HL-60/S4 treated with phorbol 12-myristate 13-acetate at 8.2 ng/mL for 4 days and 3 days (cell line): ENCODE data around the gene CTBP2.
"Not testable (repeated sequence)": the region's sequence is repeated elsewhere in the genome, so short reads cannot be mapped to it uniquely, and the experiment has no call there.

Source experiments
- in situ Hi-C: fragments of 300-500 bp; cut with MboI; formaldehyde crosslinking; loops from 2 replicates; pipeline ENCODE4 v1.15.0; 2022; ENCODE audit warnings: low sequenced_read_pairs

The CTBP2 gene

GRCh38 chr10:124990671-124991625 is 169.4 kb downstream of the CTBP2 start:
- in situ Hi-C loops, result no loop called here

DNA sequence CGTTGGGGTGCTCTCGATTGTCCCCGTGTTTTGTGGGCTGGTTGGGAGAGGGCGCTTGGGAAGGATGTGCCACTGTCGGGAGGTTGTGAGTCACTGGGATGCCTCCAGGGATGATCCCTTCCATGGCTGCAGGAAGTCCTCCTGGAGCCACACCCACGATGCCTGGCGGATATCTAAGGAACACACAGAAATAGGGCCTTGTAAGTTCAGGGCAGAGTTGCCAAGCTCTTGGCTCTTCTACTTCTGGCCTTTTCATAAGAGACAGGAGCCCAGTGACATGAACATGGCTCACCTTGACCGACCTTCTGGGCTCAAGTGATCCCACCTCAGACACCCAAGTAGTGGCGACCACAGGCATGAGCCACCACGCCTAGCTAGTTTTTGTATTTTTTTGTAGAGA is 170.8 kb downstream of the CTBP2 start:
- in situ Hi-C loops, result no loop called here

DNA sequence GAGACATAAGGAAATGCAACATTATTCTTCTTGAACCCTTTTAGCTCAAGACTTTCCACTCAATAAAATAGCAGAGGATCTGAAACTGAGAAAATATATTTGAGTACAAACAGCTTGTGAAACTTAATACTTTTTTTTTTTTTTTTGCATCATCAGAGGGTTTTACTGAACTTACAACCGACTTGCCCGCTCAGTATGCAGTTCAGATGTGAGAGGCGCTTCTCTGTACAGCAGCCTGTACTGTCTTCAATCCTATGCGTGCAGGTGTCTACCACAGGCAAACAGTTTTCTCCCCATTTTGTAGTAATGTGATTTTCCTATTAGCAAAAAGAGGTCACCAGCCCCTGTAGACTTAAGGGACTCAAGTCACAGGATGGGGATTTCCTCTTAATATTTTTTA is 171.6 kb downstream of the CTBP2 start:
- in situ Hi-C loops, result not testable (repeated sequence)

DNA sequence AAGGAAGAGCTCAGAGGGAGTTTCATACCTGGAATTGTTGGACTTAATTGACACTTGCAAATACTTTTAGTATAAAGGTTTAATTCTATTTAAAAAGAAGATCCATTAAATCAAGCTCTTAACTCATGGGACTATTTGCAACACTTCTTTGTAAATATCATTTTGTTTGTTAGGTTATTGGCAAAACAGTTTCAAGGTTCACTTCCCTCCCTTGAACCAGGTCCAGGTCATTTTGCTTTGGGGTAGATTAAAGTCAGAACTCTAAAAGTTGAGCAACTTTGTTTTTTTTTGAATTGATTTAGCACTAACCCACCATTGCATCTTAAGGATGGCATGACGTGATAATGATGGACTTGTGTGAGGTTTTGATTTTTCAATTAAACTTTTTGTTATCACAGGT is 172.6 kb downstream of the CTBP2 start:
- in situ Hi-C loops, result no loop called here

DNA sequence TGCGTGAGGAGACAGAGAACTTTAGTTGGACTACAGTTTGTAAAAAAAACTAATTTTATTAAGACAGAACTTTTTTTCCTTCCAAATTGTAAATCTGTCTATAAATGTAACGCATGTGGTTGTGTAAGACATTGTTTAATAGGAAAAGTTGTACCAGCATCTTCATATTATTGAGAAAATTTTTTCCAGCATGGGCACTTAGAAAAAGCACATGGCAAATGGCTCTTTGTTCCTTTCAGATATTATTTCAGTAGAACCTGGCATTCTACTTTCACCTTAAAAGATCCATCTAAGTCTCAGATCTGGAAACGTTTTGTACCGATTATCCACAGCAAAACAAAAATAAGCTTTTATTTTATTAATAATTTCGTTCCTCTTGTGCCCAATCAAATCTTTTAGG is 175.2 kb downstream of the CTBP2 start:
- in situ Hi-C loops, result no loop called here

DNA sequence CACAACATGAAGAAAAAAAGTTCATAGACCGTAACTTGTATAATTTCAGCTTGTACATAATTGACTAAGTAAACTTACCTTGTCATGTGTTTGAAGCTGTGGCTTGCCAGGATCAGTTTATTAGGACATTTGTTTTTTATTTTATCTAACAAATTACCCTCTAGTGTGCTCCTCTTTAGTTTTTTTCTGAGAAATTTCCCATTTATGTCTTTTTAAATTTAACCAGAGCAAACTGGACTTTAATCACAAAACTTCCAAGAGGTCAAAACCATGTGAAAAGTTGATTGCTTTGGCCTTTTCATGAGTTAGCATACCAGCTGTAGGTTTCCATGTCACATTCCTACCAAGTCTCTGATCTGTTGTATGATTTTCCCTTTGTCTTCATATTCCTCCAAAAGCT is 176.0 kb downstream of the CTBP2 start:
- in situ Hi-C loops, result no loop called here

GRCh38 chr10:124983321-124983720 is 177.0 kb downstream of the CTBP2 start:
- in situ Hi-C loops, result no loop called here

GRCh38 chr10:124978376-124978725 is 182.0 kb downstream of the CTBP2 start:
- in situ Hi-C loops, result no loop called here

DNA sequence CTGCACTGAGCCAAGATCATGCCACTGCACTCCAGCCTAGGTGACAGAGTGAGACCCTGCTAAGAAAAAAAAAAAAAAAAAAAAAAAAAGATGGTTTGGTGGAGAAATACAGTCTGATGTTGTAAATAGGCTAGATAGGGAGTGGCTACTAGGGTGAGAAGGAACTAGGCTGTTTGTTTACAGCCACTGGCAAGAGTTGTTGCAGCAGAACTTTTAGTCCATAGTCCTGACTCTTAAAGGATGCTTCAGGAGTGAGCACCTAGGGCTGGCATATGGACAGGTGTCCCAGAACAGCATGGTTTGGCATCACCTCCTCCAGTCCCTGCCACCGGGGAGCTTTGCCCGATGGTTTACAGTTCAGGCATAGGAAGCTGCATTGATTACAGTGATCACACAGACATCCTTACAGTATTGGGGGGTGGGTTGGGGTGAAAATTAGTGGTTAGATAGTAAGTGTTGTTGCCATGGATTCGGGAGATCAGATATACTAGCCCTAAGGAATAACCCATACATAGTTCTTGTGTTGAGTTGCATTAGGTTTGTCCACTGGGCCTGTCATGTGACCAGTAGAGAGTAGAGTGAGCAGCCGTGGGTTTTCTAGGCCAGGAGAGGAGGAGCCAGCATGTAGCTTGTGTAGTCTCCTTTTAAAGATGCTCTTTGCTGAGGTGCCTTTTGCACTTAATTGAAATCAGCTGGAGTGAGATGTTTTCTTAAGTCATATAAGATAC is 182.6 kb downstream of the CTBP2 start:
- in situ Hi-C loops, result no loop called here

DNA sequence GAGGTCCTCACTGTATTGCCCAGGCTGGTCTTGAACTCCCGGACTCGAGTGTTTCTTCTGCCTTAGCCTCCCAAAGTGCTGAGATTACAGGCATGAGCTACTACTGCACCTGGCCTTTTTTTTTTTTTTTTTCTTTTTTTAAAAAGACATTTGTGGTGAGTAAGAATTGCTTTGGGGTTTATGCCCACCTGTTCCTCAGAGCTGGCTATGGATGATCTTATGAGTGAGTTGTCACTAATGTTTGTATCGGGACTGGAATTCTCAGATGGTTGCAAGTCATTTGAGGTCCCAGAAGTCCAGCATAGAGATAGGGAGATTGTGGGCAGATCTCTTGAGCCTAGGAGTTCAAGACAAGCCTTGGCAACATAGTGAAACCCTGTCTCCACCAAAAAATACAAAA is 183.2 kb downstream of the CTBP2 start:
- in situ Hi-C loops, result no loop called here

GRCh38 chr10:124975977-124976514 is 184.3 kb downstream of the CTBP2 start:
- in situ Hi-C loops, result no loop called here

DNA sequence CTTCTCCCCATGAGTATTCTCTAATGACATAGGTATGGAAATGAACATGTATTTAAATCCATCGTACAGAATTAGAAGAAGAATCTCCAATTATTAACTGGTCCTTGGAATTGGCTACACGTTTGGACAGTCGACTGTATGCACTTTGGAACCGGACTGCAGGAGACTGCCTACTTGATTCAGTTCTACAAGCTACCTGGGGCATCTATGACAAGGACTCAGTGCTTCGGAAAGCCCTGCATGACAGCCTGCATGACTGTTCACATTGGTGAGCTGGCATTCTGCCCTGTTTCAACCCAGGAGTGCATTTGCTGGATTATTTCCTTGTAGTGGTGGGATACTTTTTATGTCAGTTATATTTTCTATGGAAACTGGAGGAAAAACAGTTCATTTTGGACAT is 186.2 kb downstream of the CTBP2 start:
- in situ Hi-C loops, result no loop called here

DNA sequence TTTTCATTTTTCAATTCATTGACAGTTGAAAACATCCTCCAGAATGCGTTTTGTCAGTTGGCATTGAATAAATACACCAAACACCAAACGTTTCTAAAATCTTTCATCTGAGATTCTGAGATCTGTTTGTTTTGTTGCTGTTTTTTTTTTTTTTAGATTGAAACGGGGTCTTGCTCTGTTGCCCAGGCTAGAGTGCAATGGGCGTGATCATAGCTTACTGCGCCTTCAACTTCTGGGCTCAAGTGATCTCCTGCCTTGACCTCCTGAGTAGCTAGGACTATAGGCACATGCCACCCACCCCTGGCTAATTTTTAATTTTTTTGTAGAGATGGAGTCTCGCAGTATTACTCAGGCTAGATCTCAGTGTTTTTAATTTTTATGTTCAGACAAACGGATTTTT is 187.7 kb downstream of the CTBP2 start:
- in situ Hi-C loops, result no loop called here

- in situ Hi-C loops, result no loop called here
These were observed 189.1 kb downstream of the CTBP2 start for GRCh38 chr10:124971276-124971675.

GRCh38 chr10:124967255-124967654 is 193.1 kb downstream of the CTBP2 start:
- in situ Hi-C loops, result no loop called here

DNA sequence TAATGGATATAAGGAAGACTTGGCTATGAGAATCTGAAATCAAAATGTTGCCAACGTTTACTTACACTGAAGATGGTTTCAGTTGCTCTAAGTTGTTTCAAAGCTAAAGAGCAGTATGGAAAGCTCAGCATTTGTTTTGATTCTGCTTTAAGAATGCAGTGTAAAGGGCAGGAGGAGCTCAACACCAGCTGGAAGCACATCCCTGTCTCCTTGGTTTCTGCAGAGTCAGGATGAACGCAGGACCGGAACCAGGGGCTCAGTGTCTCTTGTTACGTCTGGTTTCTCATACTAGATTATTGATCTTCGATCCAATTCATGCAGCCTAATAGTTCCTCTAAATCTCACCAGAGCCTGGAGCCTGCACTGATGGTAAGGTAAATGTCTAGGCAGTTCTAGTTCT is 194.4 kb downstream of the CTBP2 start:
- in situ Hi-C loops, result no loop called here

DNA sequence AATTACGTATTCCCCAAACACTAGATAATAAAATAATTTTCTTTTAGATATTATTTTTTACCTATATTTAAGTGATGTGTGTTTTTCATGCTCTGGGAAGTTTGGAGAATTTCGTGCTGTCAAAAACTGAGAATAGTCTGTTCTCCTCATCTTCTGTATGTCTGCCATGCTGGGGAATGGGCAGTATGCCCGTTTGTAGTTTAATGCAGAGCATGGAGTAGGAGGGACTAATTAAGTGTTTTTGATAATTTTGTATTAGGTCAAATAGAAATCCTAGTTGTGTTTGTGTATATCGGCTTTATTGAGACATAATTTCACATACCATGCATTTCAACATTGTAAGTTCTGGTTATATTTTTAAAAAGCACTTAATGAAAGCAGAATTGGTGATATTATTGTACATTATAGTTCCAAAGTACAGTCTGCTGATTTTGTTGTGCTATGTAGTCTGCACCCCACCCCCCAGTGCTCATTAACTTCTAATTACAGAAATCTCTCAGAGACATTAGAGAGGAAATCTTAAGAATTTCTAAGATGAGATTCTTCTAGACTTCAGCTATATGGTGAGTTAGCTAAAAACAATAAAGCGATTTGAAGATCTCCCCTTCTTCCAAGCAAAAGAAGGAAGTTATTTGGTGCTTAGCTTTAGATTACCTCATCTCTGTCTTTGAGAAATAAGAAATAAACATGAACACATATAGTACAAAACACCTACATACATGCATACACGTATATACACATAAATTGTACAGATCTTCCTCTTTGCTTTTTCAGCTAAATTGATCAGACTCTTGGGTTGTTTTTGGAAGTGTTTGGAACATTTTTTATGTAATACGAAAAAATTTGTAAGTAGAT is 196.3 kb downstream of the CTBP2 start:
- in situ Hi-C loops, result no loop called here

- in situ Hi-C loops, result no loop called here
These were observed 197.9 kb downstream of the CTBP2 start for GRCh38 chr10:124962421-124962820.

- in situ Hi-C loops, result no loop called here
These were observed 199.2 kb downstream of the CTBP2 start for GRCh38 chr10:124961248-124961570.

GRCh38 chr10:124959564-124959963 is 200.8 kb downstream of the CTBP2 start:
- in situ Hi-C loops, result no loop called here

GRCh38 chr10:124957404-124957947 is 202.9 kb downstream of the CTBP2 start:
- in situ Hi-C loops, result no loop called here
